Esophagus squamous epithelium (tissue), 4 donors: ENCODE results near the gene B4GALNT4.

Experiments used
- CTCF ChIP-seq, 6 experiments: fragments of 450-650 bp in 4 of 6; fragments of 200-600 bp in 2 of 6; sonication (generic) in 2 of 6; IDR thresholded peaks; one replicate each; pipeline ENCODE4 v1.5.1; 2016 to 2019; ENCODE audit warnings: antibody characterized with exemption in 6 of 6, mild to moderate bottlenecking in 4 of 6, moderate library complexity in 4 of 6
- POLR2A ChIP-seq, 4 donors: fragments of 450-650 bp; IDR thresholded peaks; one replicate each; pipeline ENCODE4 v1.6.1; 2017; ENCODE audit warnings: antibody characterized with exemption in 4 of 4, mild to moderate bottlenecking in 4 of 4, moderate library complexity in 3 of 4

- TF ChIP-seq CTCF (IDR thresholded peaks at IDR 0.05), result no peak
- no peak for TF ChIP-seq POLR2A (IDR thresholded peaks at IDR 0.05)
Measured at GRCh38 chr11:339963-340362, 29.3 kb upstream of the B4GALNT4 start.
